Upper lobe of left lung (tissue), 4 donors: ENCODE data around the gene LRBA.

Experiments
- CTCF ChIP-seq, 6 experiments: fragments of 450-650 bp in 4 of 6; fragments of 200-600 bp in 2 of 6; sonication (generic) in 2 of 6; IDR thresholded peaks; one replicate each; pipeline ENCODE4 v1.5.1; 2016 to 2019; ENCODE audit warnings: antibody characterized with exemption in 6 of 6
- EP300 ChIP-seq, 4 donors: sonication (generic); formaldehyde crosslinking; IDR thresholded peaks; one replicate each; pipeline ENCODE4 v1.5.1; 2017; ENCODE audit warnings: antibody characterized with exemption in 4 of 4, control low read depth in 2 of 4
- POLR2A ChIP-seq, 4 donors: fragments of 450-650 bp; IDR thresholded peaks; one replicate each; pipeline ENCODE4 v1.5.1; 2016 to 2017; ENCODE audit warnings: antibody characterized with exemption in 4 of 4, mild to moderate bottlenecking in 2 of 4
- POLR2AphosphoS5 ChIP-seq, 2 donors: sonication (generic); formaldehyde crosslinking; IDR thresholded peaks; one replicate each; pipeline ENCODE4 v1.5.1; 2017; ENCODE audit warnings: antibody characterized with exemption in 2 of 2

DNA sequence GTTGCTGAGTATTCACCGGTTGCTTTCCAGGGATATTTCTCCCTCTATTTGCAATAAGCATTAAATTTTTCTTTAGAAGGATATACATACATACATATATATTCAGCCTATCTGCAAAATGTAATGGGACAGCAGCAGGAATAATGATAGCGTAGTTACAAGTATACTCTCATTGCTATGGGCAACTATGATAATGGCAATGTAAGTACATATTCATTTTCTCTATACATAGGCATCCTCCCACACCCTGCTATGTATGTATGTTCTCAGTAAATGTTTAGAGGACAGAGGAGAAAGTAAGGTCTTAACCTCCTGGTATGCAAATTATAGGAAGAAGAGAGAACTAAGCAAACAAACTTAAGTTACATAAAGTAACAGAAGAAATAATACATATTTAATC lies 452.8 kb downstream of the LRBA start:
- TF ChIP-seq CTCF (IDR thresholded peaks at IDR 0.05) (no peak), POLR2AphosphoS5 (IDR thresholded peaks at IDR 0.05) (no peak), EP300 (IDR thresholded peaks at IDR 0.05) (no peak), POLR2A (IDR thresholded peaks at IDR 0.05) (no peak)
